Trophoblast cell (in vitro differentiated cells and primary cell): ENCODE data around the gene SHQ1.
"Not testable (repeated sequence)": the region's sequence is repeated elsewhere in the genome, so short reads cannot be mapped to it uniquely, and the experiment has no call there.

Experiments
- DNase-seq, 2 donors: peaks; one replicate each; pipeline ENCODE4 v3.0.0-alpha.2; 2016
- H2AFZ ChIP-seq: 2 replicates; pipeline ENCODE4 v1.6.1; 2013; ENCODE audit warnings: low read length, moderate library complexity, mild to moderate bottlenecking; ENCODE audit not compliant: insufficient read depth, poor library complexity
- H2AK5ac ChIP-seq: 2 replicates; pipeline ENCODE4 v1.6.1; 2013; ENCODE audit warnings: mild to moderate bottlenecking, low read length
- H2BK120ac ChIP-seq: 2 replicates; pipeline ENCODE4 v1.6.1; 2013; ENCODE audit warnings: low read length, mild to moderate bottlenecking, moderate library complexity; ENCODE audit not compliant: insufficient read depth, poor library complexity
- H2BK12ac ChIP-seq: 2 replicates; pipeline ENCODE4 v1.6.1; 2013; ENCODE audit warnings: mild to moderate bottlenecking, low read length, moderate library complexity
- H2BK5ac ChIP-seq: 2 replicates; pipeline ENCODE4 v1.6.1; 2013; ENCODE audit warnings: low read length, low read depth, moderate library complexity, mild to moderate bottlenecking; ENCODE audit not compliant: poor library complexity
- H3K14ac ChIP-seq: 2 replicates; pipeline ENCODE4 v1.6.1; 2013; ENCODE audit warnings: mild to moderate bottlenecking, low read length
- H3K18ac ChIP-seq: 2 replicates; pipeline ENCODE4 v1.6.1; 2013; ENCODE audit warnings: mild to moderate bottlenecking, low read length
- H3K23ac ChIP-seq: 2 replicates; pipeline ENCODE4 v1.6.1; 2013; ENCODE audit warnings: low read length
- H3K27ac ChIP-seq: 2 replicates; pipeline ENCODE4 v1.5.1; 2013; ENCODE audit warnings: low read depth, mild to moderate bottlenecking, inconsistent platforms, low read length, moderate library complexity
- H3K27me3 ChIP-seq: 2 replicates; pipeline ENCODE4 v1.6.1; 2013; ENCODE audit warnings: inconsistent platforms, mild to moderate bottlenecking, low read length, moderate library complexity; ENCODE audit not compliant: insufficient read depth
- H3K36me3 ChIP-seq, 2 experiments: 1 replicate in 1 of 2; 2 replicates in 1 of 2; pipeline ENCODE4 v1.6.1; 2013; ENCODE audit warnings: low read length in 2 of 2, mild to moderate bottlenecking in 2 of 2, moderate library complexity in 1 of 2; ENCODE audit not compliant: insufficient read depth in 2 of 2, control insufficient read depth in 1 of 2
- H3K4ac ChIP-seq: 2 replicates; pipeline ENCODE4 v1.6.1; 2013; ENCODE audit warnings: low read depth, mild to moderate bottlenecking, low read length, moderate library complexity
- H3K4me1 ChIP-seq, 2 experiments: 1 replicate in 1 of 2; 2 replicates in 1 of 2; pipeline ENCODE4 v1.6.1; 2013; ENCODE audit warnings: low read length in 2 of 2, mild to moderate bottlenecking in 2 of 2, moderate library complexity in 1 of 2; ENCODE audit not compliant: insufficient read depth in 2 of 2, control insufficient read depth in 1 of 2
- H3K4me2 ChIP-seq: 2 replicates; pipeline ENCODE4 v1.6.1; 2013; ENCODE audit warnings: inconsistent platforms, mild to moderate bottlenecking, low read length, moderate library complexity
- H3K4me3 ChIP-seq: 2 replicates; pipeline ENCODE4 v1.5.1; 2013; ENCODE audit warnings: mild to moderate bottlenecking, low read depth, low read length, inconsistent platforms
- H3K79me1 ChIP-seq: one replicate; pipeline ENCODE4 v1.6.1; 2013; ENCODE audit warnings: low read length
- H3K79me2 ChIP-seq: 2 replicates; pipeline ENCODE4 v1.6.1; 2013; ENCODE audit warnings: low read length, mild to moderate bottlenecking; ENCODE audit not compliant: control insufficient read depth, insufficient read depth, poor library complexity
- H3K9ac ChIP-seq: 2 replicates; pipeline ENCODE4 v1.6.1; 2013; ENCODE audit warnings: mild to moderate bottlenecking, low read length
- H3K9me3 ChIP-seq: 2 replicates; pipeline ENCODE4 v1.6.1; 2013; ENCODE audit warnings: low read depth, mild to moderate bottlenecking, control low read depth, inconsistent platforms, low read length; ENCODE audit not compliant: insufficient read depth
- H4K12ac ChIP-seq: 2 replicates; pipeline ENCODE4 v1.6.1; 2013; ENCODE audit warnings: low read depth, mild to moderate bottlenecking, low read length, moderate library complexity
- H4K8ac ChIP-seq: 2 replicates; pipeline ENCODE4 v1.6.1; 2013; ENCODE audit warnings: low read depth, mild to moderate bottlenecking, low read length, moderate library complexity
- H4K91ac ChIP-seq: one replicate; pipeline ENCODE4 v1.6.1; 2013; ENCODE audit warnings: low read depth, mild to moderate bottlenecking, low read length, moderate library complexity
- WGBS: extraction: QIAGEN DNeasy Blood & Tissue Kit; methylation state at CpG from one replicate; pipeline ENCODE4 v1.1.7; 2013; ENCODE audit warnings: missing lambda C conversion rate; ENCODE audit not compliant: insufficient read length, insufficient coverage; ENCODE audit errors: extremely low coverage; 5-methylcytosine and 5-hydroxymethylcytosine counted together

SHQ1 gene

GRCh38 chr3:72744330-72744729 lies 103.9 kb downstream of the SHQ1 start:
- Histone ChIP-seq H3K27ac (no peak overlapping the region), H3K4me3 (no peak overlapping the region), H3K27me3 (no peaks in the 10 kb centered on the region), H3K9me3 (peaks cover under 1% of the 10 kb centered on the region), H3K79me1 (no peaks in the 10 kb centered on the region), H3K4me2 (no peak overlapping the region), H4K91ac (no peak overlapping the region), H2BK120ac (no peak overlapping the region), H3K79me2 (no peaks in the 10 kb centered on the region), H3K14ac (no peak overlapping the region), H3K4ac (no peak overlapping the region), H2AK5ac (no peak overlapping the region), H2AFZ (no peak overlapping the region), H2BK5ac (no peak overlapping the region), H3K36me3 (no peaks in the 10 kb centered on the region), H3K9ac (no peak overlapping the region), H2BK12ac (no peak overlapping the region), H4K12ac (no peak overlapping the region), H3K18ac (no peak overlapping the region), H4K8ac (no peak overlapping the region), H3K23ac (no peak overlapping the region), H3K4me1 (peaks cover 2 to 7% of the 10 kb centered on the region in 2 experiments)
- DNase-seq, result no peak
- no CpG with 5 or more reads among the region's 1 CpG for WGBS

DNA sequence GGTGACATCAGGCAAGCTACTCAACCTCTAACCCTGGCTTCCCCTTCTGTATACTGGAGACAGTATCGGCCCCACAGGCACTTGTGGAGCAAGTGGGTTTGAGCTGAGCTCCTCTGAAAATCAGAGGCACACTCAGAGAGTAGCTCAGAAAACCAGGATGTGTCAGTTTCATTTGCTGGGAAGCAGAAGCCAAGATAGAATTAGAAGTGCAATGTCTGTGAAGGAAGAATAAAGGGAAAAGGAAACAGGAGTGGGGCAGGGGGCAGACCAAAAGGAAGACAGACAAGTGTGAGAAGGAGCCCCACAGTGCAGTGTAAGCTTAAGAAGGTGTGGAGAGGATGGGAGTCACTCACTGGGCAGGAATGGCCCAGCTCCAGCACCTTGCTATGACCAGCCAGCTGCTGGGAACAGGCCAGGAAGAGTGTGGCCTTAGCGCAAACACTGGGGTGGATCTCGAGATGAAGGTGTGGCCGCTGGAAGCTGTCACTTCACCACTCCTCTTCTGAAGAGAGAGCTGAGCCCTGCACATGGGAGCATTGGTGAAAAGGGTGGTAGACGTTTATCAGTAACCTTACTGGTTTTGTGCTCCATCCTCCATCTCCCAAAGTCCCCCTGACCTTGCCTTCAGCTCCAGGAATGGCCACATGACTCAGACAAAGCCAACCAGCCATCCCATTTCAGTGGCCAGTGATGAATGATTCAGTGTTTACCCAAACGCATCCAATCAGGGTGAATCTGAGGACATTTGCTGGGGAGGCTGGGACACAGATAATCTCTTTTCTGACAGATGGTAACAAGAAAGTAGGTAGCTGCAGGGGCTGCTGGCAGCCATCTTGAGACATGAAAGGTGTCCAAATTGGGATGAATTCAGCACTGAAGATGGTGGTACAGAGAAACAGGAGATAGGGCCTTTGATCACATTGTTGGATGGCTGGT lies 108.4 kb downstream of the SHQ1 start:
- no peak overlapping the region for H2BK5ac ChIP-seq
- no peak overlapping the region for H2BK120ac ChIP-seq
- H3K4me3 ChIP-seq, result peak overlapping the region; percentile 31
- no peak overlapping the region for H4K12ac ChIP-seq
- H3K18ac ChIP-seq, result no peak overlapping the region
- H3K79me1 ChIP-seq, result no peaks in the 10 kb centered on the region
- peaks cover 2% of the 10 kb centered on the region for H3K9me3 ChIP-seq
- H3K79me2 ChIP-seq, result no peaks in the 10 kb centered on the region
- H3K14ac ChIP-seq, result no peak overlapping the region
- H3K27me3 ChIP-seq, result no peaks in the 10 kb centered on the region
- H3K4me1 ChIP-seq, result peaks cover 4 to 7% of the 10 kb centered on the region in 2 experiments
- H4K91ac ChIP-seq, result no peak overlapping the region
- H3K36me3 ChIP-seq, result no peaks in the 10 kb centered on the region
- no CpG with 5 or more reads among the region's 6 CpGs for WGBS
- no peak overlapping the region for H3K9ac ChIP-seq
- no peak for DNase-seq
- no peak overlapping the region for H3K23ac ChIP-seq
- H2AFZ ChIP-seq, result no peak overlapping the region
- no peak overlapping the region for H3K27ac ChIP-seq
- no peak overlapping the region for H3K4ac ChIP-seq
- no peak overlapping the region for H4K8ac ChIP-seq
- peak overlapping the region; percentile 86 for H3K4me2 ChIP-seq
- H2AK5ac ChIP-seq, result no peak overlapping the region
- no peak overlapping the region for H2BK12ac ChIP-seq

DNA sequence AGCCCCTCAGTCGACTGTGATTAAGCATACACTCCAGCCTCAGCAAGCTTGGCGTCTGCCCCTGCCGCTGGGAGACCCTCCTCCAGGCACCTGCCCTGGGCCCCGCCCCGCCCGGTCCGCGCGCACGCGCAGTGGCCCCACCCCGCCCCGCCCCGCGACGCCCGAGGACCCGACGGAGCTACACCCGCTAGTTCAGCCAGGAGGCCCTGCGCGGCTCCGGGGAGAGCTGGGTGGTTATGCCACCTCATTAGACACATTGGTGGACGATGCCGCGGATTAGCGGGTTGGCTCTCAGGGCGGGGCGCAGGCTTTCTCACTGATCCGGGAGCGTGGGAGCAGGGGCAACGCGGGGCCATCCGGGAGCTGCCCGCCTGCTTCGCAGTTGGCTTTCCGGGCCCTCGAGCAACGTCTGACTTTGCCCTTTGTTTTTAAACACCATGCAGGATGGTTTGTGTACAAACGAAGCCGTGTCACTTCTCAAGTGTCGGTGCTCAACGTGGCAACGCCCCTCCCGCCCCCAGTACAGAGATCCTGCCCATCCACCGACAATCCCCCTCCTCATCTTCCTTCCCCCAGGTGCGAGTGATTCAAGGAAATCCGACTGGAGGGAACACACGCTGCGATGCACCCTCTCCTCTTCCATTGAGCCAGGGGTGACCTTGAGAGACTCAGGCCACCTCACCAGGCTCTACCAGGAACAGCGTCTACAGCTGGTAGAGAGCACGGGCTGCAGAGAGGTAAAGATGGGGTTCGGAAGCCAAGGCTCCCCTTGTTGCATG lies 109.3 kb downstream of the SHQ1 start:
- Histone ChIP-seq H3K9me3 (peaks cover 4% of the 10 kb centered on the region), H3K27me3 (no peaks in the 10 kb centered on the region), H2AFZ (no peak overlapping the region), H3K79me2 (no peaks in the 10 kb centered on the region), H3K4me2 (peak overlapping the region; percentile 86), H2BK12ac (no peak overlapping the region), H3K14ac (no peak overlapping the region), H4K8ac (no peak overlapping the region), H2BK120ac (no peak overlapping the region), H3K36me3 (no peaks in the 10 kb centered on the region), H3K23ac (no peak overlapping the region), H3K9ac (no peak overlapping the region), H3K27ac (no peak overlapping the region), H3K18ac (no peak overlapping the region), H2BK5ac (no peak overlapping the region), H3K4me1 (peaks cover 4 to 6% of the 10 kb centered on the region in 2 experiments), H3K79me1 (no peaks in the 10 kb centered on the region), H3K4me3 (peak overlapping the region; percentile 49), H3K4ac (no peak overlapping the region), H4K12ac (no peak overlapping the region), H4K91ac (no peak overlapping the region), H2AK5ac (no peak overlapping the region)
- peak in 1 of 2 donors; percentile 49 for DNase-seq
- WGBS, result no CpG with 5 or more reads among the region's 53 CpGs

DNA sequence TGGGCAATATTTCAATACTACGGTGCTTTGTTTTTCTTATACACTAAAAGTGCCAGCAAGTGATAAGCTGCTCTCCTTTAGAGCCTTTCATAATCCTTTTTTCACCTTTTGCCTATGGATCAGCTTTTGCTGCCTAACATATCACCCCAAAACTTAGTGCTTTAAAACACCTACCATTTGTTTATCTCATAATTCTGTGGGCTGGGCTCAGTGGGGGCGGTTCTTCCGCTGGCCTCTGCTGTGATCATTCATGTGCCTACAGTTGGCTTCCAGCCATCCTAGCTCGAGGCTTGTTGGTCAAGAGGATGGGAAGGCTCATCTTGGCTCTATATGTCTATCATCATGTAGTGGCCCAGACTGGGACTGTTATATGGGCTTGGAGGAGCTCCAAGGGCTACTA lies 113.2 kb downstream of the SHQ1 start:
- H3K79me2 ChIP-seq, H3K18ac ChIP-seq, H2BK12ac ChIP-seq, H2BK5ac ChIP-seq, H3K4me3 ChIP-seq, H3K9me3 ChIP-seq, H3K27me3 ChIP-seq, H4K8ac ChIP-seq, DNase-seq, H3K4ac ChIP-seq, H4K12ac ChIP-seq, H2BK120ac ChIP-seq, H2AK5ac ChIP-seq, H3K4me2 ChIP-seq, H3K14ac ChIP-seq, H3K9ac ChIP-seq, H3K36me3 ChIP-seq, H3K79me1 ChIP-seq, H3K4me1 ChIP-seq, H3K27ac ChIP-seq, H3K23ac ChIP-seq, H2AFZ ChIP-seq, H4K91ac ChIP-seq: not testable (repeated sequence)
- no CpG with 5 or more reads among the region's 4 CpGs for WGBS
